ENCODE data around the gene NCAPG2.

Gene NCAPG2

DNA sequence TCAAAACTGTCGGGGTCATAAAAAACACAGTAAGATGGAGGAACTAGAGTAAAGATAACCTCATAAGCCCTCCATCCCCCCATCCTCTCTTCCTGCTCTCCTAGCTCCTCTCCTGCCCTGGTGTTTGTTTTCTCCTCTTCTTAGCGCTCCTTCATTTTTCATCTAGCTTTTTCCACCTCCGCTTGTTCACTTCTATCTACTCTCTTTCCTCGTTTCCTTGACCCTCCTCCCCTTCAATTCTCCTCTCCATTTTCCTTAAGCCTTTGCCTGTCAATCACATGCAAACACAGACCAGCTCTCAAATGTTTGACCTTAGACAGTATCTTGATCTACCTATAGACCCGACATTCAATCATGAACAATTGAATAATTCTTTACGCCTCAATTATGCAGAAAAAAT lies 10.0 kb downstream of the NCAPG2 start:
- Histone ChIP-seq H3K27me3 (ENCODE audit: control insufficient read depth in 1 of 2, insufficient read depth in 2 of 2, low read length in 2 of 2) (no peaks in the 10 kb centered on the region), H3K9ac (ENCODE audit: low read length in 2 of 2) (no peak overlapping the region), H3K36me3 (ENCODE audit: control insufficient read depth in 2 of 2, insufficient read depth in 2 of 2, low read length in 2 of 2) (no peaks in the 10 kb centered on the region), H3K9me3 (ENCODE audit: control insufficient read depth in 2 of 2, low read length in 2 of 2) (no peaks in the 10 kb centered on the region), H3K4me3 (ENCODE audit: low read length in 2 of 2) (no peak overlapping the region), H3K4me1 (ENCODE audit: control insufficient read depth, insufficient read depth, low read length) (peaks cover 5% of the 10 kb centered on the region), H3K27ac (ENCODE audit: low read length) (no peak overlapping the region)

DNA sequence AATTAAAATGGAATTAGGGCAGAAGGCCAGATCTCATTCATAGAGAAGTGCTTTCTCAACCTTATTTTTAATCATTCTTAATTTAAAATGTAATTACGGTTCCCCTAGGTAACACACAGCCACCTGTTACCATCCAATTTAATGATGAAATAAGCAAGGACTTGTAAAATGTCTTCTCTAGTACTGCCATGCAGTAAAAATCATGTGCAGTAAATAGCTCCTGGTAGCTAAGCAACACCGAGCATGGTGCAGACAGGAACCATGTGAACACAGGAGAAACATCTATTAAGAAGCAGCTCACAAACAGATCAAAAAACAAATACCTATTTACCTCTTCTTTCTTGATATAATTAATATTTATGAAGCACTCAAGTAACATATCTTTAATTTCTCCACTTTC lies 15.1 kb downstream of the NCAPG2 start:
- H3K4me3 ChIP-seq (ENCODE audit: low read length in 2 of 2): no peak overlapping the region
- H3K9ac ChIP-seq (ENCODE audit: low read length in 2 of 2): no peak overlapping the region
- H3K27ac ChIP-seq (ENCODE audit: low read length): no peak overlapping the region
- H3K9me3 ChIP-seq (ENCODE audit: control insufficient read depth in 2 of 2, low read length in 2 of 2): no peaks in the 10 kb centered on the region
- no peaks in the 10 kb centered on the region for H3K27me3 ChIP-seq (ENCODE audit: control insufficient read depth in 1 of 2, insufficient read depth in 2 of 2, low read length in 2 of 2)
- H3K4me1 ChIP-seq (ENCODE audit: control insufficient read depth, insufficient read depth, low read length): no peaks in the 10 kb centered on the region
- peaks cover 0 to 4% of the 10 kb centered on the region in 2 donors for H3K36me3 ChIP-seq (ENCODE audit: control insufficient read depth in 2 of 2, insufficient read depth in 2 of 2, low read length in 2 of 2)

DNA sequence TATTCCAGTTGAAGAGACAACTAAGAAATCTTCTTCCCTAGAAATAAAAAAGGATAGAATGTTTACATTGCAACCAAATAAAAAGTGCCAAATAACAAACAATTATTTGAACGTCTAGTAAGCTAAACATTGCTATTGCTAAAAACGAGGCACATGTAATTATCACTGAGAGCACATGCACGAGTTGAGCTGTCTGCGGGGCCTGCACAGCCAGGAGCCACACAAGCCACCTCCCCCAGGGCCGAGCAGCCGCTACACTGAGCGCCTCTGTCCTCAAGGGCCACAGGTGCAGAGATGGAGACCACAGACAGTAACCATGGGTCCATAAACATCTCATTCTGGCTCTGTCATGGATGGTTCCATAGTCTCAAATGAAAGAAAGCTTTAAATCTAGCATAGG lies 17.2 kb downstream of the NCAPG2 start:
- Histone ChIP-seq H3K9me3 (ENCODE audit: control insufficient read depth in 2 of 2, low read length in 2 of 2) (no peaks in the 10 kb centered on the region), H3K36me3 (ENCODE audit: control insufficient read depth in 2 of 2, insufficient read depth in 2 of 2, low read length in 2 of 2) (peaks cover 0 to 4% of the 10 kb centered on the region in 2 donors), H3K4me3 (ENCODE audit: low read length in 2 of 2) (no peak overlapping the region), H3K9ac (ENCODE audit: low read length in 2 of 2) (no peak overlapping the region), H3K27ac (ENCODE audit: low read length) (no peak overlapping the region), H3K27me3 (ENCODE audit: control insufficient read depth in 1 of 2, insufficient read depth in 2 of 2, low read length in 2 of 2) (no peaks in the 10 kb centered on the region), H3K4me1 (ENCODE audit: control insufficient read depth, insufficient read depth, low read length) (no peaks in the 10 kb centered on the region)

DNA sequence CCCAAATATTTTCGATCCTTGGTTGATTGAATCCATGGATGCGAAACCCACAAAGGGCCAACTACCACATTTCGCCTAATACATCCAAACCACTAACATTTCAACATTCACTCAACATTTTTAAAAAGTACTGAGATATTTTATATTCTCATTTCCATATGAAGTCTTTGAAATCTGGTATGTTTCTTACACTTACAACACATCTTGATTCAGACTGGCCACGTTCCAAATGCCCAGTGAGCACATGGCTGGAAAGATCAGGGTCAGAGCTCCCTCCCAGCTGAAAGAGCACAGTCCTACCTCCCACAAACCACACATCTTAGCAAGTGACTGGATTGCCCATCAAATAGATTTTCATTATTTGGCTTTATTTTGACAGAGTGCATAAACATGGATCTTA lies 18.9 kb downstream of the NCAPG2 start:
- H3K27ac ChIP-seq (ENCODE audit: low read length): no peak overlapping the region
- H3K36me3 ChIP-seq (ENCODE audit: control insufficient read depth in 2 of 2, insufficient read depth in 2 of 2, low read length in 2 of 2): peaks cover 0 to 4% of the 10 kb centered on the region in 2 donors
- H3K27me3 ChIP-seq (ENCODE audit: control insufficient read depth in 1 of 2, insufficient read depth in 2 of 2, low read length in 2 of 2): no peaks in the 10 kb centered on the region
- no peak overlapping the region for H3K4me3 ChIP-seq (ENCODE audit: low read length in 2 of 2)
- no peaks in the 10 kb centered on the region for H3K9me3 ChIP-seq (ENCODE audit: control insufficient read depth in 2 of 2, low read length in 2 of 2)
- no peaks in the 10 kb centered on the region for H3K4me1 ChIP-seq (ENCODE audit: control insufficient read depth, insufficient read depth, low read length)
- H3K9ac ChIP-seq (ENCODE audit: low read length in 2 of 2): no peak overlapping the region

DNA sequence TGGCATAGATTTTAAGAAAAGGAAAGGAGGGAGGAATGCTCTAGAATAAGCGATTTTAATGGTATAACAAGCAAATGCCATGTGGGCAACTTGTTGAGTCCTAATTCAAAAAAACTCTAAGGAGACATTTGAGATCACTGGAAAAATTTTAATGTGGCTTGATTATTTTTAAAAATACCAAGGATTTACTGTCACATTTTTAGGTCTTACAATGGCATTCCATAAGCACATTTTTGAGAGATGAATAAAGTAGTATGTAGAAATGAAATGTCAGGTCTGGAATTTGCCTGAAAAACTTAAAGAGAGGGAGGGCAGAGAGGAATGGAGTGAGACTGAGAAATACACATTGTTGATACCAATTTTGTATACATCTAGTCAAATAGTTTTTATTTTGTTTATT lies 20.3 kb downstream of the NCAPG2 start:
- no peak overlapping the region for H3K9ac ChIP-seq (ENCODE audit: low read length in 2 of 2)
- no peak overlapping the region for H3K27ac ChIP-seq (ENCODE audit: low read length)
- no peak overlapping the region for H3K4me3 ChIP-seq (ENCODE audit: low read length in 2 of 2)
- no peaks in the 10 kb centered on the region for H3K9me3 ChIP-seq (ENCODE audit: control insufficient read depth in 2 of 2, low read length in 2 of 2)
- no peaks in the 10 kb centered on the region for H3K27me3 ChIP-seq (ENCODE audit: control insufficient read depth in 1 of 2, insufficient read depth in 2 of 2, low read length in 2 of 2)
- H3K4me1 ChIP-seq (ENCODE audit: control insufficient read depth, insufficient read depth, low read length): no peaks in the 10 kb centered on the region
- peaks cover 4% of the 10 kb centered on the region in 2 donors for H3K36me3 ChIP-seq (ENCODE audit: control insufficient read depth in 2 of 2, insufficient read depth in 2 of 2, low read length in 2 of 2)

DNA sequence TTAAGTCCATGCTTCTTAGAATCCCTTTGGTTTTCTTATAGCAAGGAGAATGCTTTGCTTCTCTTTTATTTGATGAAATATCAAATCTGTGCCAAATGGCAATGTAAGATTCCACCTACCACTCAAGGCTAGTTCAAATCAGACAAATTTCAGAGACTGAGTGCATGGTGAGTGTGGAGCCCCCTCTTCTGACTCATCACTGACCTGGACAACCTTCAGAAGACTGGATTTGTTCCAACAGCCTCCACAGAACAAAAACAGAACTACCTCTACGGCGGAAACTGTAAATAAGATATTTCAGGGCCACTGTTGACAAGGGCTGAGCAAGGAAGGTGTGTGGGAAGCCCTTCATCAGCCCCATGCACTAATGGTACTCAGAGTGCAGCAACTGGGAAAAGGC lies 21.1 kb downstream of the NCAPG2 start:
- Histone ChIP-seq H3K36me3 (ENCODE audit: control insufficient read depth in 2 of 2, insufficient read depth in 2 of 2, low read length in 2 of 2) (peaks cover 4% of the 10 kb centered on the region in 2 donors), H3K27me3 (ENCODE audit: control insufficient read depth in 1 of 2, insufficient read depth in 2 of 2, low read length in 2 of 2) (no peaks in the 10 kb centered on the region), H3K9me3 (ENCODE audit: control insufficient read depth in 2 of 2, low read length in 2 of 2) (no peaks in the 10 kb centered on the region), H3K9ac (ENCODE audit: low read length in 2 of 2) (no peak overlapping the region), H3K4me1 (ENCODE audit: control insufficient read depth, insufficient read depth, low read length) (no peaks in the 10 kb centered on the region), H3K4me3 (ENCODE audit: low read length in 2 of 2) (no peak overlapping the region), H3K27ac (ENCODE audit: low read length) (no peak overlapping the region)

DNA sequence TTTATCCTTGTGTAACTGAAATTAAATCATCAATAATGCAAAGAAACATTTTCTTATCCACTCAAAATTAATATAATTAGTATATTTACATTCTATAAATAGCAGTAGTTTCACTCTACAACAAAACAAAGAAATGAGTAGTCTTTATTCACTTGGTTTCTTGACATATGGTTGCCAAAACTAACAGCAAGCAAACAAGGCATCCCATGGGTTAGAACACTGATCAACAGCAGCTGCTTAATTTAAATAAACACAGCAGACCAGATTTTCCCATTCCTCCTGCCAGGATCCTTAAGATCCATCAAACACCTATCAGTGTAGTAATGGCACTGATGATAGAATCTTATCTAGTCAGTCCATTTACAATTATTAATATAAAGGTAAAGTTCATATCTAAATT lies 22.1 kb downstream of the NCAPG2 start:
- H3K36me3 ChIP-seq (ENCODE audit: control insufficient read depth in 2 of 2, insufficient read depth in 2 of 2, low read length in 2 of 2): peaks cover 2 to 4% of the 10 kb centered on the region in 2 donors

DNA sequence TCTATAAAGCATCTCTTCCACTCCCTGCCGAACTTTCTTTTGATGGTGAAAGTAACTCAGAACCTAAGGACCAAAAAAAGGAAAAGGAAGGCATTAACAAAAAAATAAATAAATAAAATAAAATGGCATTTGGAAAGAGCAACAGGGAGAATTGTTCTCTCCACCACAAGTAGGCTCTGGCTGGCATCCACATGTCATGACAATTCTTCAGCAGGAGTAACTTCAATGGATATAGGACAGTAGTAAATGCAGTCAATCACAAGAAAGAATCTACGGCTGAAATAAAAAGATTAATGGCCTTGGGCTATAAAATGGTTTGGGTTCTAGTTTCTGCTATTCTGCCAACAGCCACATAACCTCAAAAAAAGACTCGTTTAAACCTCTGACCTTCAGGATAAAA lies 23.9 kb downstream of the NCAPG2 start:
- H3K27ac ChIP-seq (ENCODE audit: low read length): no peak overlapping the region

More for the DNA sequence above, 22.1 kb downstream of the NCAPG2 start:
- Histone ChIP-seq H3K27me3 (ENCODE audit: control insufficient read depth in 1 of 2, insufficient read depth in 2 of 2, low read length in 2 of 2) (no peaks in the 10 kb centered on the region), H3K27ac (ENCODE audit: low read length) (no peak overlapping the region), H3K9me3 (ENCODE audit: control insufficient read depth in 2 of 2, low read length in 2 of 2) (no peaks in the 10 kb centered on the region), H3K9ac (ENCODE audit: low read length in 2 of 2) (no peak overlapping the region), H3K4me3 (ENCODE audit: low read length in 2 of 2) (no peak overlapping the region), H3K4me1 (ENCODE audit: control insufficient read depth, insufficient read depth, low read length) (no peaks in the 10 kb centered on the region)

DNA sequence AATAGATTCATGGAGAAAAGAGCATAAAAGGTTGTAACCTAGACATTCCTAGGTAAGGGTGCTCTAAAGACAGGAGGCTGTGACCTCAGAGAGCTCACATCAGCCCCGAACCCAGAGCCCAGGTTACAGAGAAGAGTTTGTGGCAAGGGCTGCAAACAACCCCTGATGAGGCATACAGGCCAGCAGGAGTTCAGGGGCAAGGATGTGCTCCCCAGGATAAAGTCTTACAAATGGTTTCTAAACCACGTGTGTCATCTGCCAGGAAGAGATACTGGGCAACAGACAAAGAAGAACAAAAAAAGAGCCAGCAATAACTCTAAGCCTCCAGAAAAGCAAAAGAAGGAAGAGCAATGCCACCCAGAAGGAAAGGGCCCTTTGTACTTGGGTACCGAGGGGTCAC lies 27.7 kb downstream of the NCAPG2 start:
- no peaks in the 10 kb centered on the region for H3K9me3 ChIP-seq (ENCODE audit: control insufficient read depth in 2 of 2, low read length in 2 of 2)
- no peak overlapping the region for H3K9ac ChIP-seq (ENCODE audit: low read length in 2 of 2)
- H3K27me3 ChIP-seq (ENCODE audit: control insufficient read depth in 1 of 2, insufficient read depth in 2 of 2, low read length in 2 of 2): no peaks in the 10 kb centered on the region
- H3K27ac ChIP-seq (ENCODE audit: low read length): no peak overlapping the region
- H3K4me1 ChIP-seq (ENCODE audit: control insufficient read depth, insufficient read depth, low read length): no peaks in the 10 kb centered on the region
- H3K4me3 ChIP-seq (ENCODE audit: low read length in 2 of 2): no peak overlapping the region
- H3K36me3 ChIP-seq (ENCODE audit: control insufficient read depth in 2 of 2, insufficient read depth in 2 of 2, low read length in 2 of 2): peaks cover 3 to 4% of the 10 kb centered on the region in 2 donors

More for the DNA sequence above, 23.9 kb downstream of the NCAPG2 start:
- Histone ChIP-seq H3K9ac (ENCODE audit: low read length in 2 of 2) (no peak overlapping the region), H3K9me3 (ENCODE audit: control insufficient read depth in 2 of 2, low read length in 2 of 2) (no peaks in the 10 kb centered on the region), H3K36me3 (ENCODE audit: control insufficient read depth in 2 of 2, insufficient read depth in 2 of 2, low read length in 2 of 2) (peaks cover 0 to 4% of the 10 kb centered on the region in 2 donors), H3K4me3 (ENCODE audit: low read length in 2 of 2) (no peak overlapping the region), H3K4me1 (ENCODE audit: control insufficient read depth, insufficient read depth, low read length) (no peaks in the 10 kb centered on the region), H3K27me3 (ENCODE audit: control insufficient read depth in 1 of 2, insufficient read depth in 2 of 2, low read length in 2 of 2) (no peaks in the 10 kb centered on the region)

DNA sequence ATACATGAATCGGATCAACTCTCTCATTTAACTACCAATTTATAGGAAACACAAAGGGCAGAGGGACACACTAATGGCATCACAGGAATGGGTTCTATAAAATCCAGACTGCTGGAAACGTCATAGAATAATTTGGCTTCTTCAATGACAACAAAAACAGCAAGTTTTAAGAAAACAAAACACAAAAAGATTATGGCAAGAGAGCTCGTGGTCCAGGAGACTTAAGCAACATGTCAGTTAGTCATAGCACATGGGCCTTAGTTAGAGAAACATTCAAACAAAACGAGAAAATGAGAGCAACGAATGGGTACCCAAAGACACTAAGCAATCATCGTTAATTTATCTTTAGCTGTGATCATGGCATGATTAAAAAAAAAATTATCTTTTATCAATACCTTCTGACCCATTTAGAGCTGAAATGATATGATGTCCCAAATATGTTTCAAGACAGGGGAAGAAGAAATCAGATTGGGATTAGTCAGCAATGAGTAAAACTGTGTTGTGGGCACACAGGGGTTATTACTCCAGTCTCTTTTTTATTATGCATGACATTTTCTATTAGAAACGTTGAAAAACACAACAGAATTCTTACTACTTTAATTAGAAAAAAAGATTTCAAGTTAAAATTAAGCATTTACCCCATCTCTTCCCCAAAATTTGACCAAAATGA lies 28.3 kb downstream of the NCAPG2 start:
- Histone ChIP-seq H3K27ac (ENCODE audit: low read length) (no peak overlapping the region), H3K4me1 (ENCODE audit: control insufficient read depth, insufficient read depth, low read length) (no peaks in the 10 kb centered on the region), H3K9me3 (ENCODE audit: control insufficient read depth in 2 of 2, low read length in 2 of 2) (no peaks in the 10 kb centered on the region), H3K27me3 (ENCODE audit: control insufficient read depth in 1 of 2, insufficient read depth in 2 of 2, low read length in 2 of 2) (no peaks in the 10 kb centered on the region), H3K36me3 (ENCODE audit: control insufficient read depth in 2 of 2, insufficient read depth in 2 of 2, low read length in 2 of 2) (peaks cover 3 to 4% of the 10 kb centered on the region in 2 donors), H3K4me3 (ENCODE audit: low read length in 2 of 2) (no peak overlapping the region), H3K9ac (ENCODE audit: low read length in 2 of 2) (no peak overlapping the region)

DNA sequence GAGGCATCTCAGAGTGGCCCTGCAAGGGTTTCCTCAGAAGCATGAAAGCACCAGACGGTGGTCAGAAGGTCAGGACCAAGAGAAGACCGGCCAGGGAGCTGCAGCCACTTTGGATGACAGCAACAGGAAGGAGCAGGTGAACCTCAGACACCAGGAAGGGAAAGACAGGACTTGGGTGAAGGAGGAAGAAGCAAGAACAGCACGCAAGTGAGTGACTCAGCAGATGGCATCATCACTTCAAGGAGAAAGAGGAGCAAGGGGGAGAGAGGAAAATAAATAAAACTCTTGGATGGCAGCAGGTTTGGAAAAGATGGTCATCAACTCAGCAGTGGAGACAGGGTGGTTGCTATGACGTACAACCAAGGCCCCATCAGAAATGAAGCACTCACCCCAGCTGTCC lies 31.6 kb downstream of the NCAPG2 start:
- Histone ChIP-seq H3K27ac (ENCODE audit: low read length) (no peak overlapping the region), H3K4me3 (ENCODE audit: low read length in 2 of 2) (no peak overlapping the region), H3K9ac (ENCODE audit: low read length in 2 of 2) (no peak overlapping the region), H3K27me3 (ENCODE audit: control insufficient read depth in 1 of 2, insufficient read depth in 2 of 2, low read length in 2 of 2) (no peaks in the 10 kb centered on the region), H3K9me3 (ENCODE audit: control insufficient read depth in 2 of 2, low read length in 2 of 2) (no peaks in the 10 kb centered on the region), H3K4me1 (ENCODE audit: control insufficient read depth, insufficient read depth, low read length) (no peaks in the 10 kb centered on the region), H3K36me3 (ENCODE audit: control insufficient read depth in 2 of 2, insufficient read depth in 2 of 2, low read length in 2 of 2) (peaks cover 0 to 5% of the 10 kb centered on the region in 2 donors)

All from stomach smooth muscle (tissue), 2 donors.